ENCODE measurements around the gene TBCD. TPM values are rescaled to one million over a fixed set of nuclear protein-coding genes. Genes with fewer than 3 reads are reported as not detected.

Gene TBCD
- total RNA-seq, 1 experiment from 2014 or later: 90.7 TPM

- no peaks in the 10 kb centered on the region for H3K4me1 Mint-ChIP-seq (ENCODE audit: low read depth, unreplicated experiment)
- intact Hi-C loops (cut with micrococcal nuclease; ENCODE audit: unreplicated experiment): no loop called here
- TF ChIP-seq, protein P1, sequence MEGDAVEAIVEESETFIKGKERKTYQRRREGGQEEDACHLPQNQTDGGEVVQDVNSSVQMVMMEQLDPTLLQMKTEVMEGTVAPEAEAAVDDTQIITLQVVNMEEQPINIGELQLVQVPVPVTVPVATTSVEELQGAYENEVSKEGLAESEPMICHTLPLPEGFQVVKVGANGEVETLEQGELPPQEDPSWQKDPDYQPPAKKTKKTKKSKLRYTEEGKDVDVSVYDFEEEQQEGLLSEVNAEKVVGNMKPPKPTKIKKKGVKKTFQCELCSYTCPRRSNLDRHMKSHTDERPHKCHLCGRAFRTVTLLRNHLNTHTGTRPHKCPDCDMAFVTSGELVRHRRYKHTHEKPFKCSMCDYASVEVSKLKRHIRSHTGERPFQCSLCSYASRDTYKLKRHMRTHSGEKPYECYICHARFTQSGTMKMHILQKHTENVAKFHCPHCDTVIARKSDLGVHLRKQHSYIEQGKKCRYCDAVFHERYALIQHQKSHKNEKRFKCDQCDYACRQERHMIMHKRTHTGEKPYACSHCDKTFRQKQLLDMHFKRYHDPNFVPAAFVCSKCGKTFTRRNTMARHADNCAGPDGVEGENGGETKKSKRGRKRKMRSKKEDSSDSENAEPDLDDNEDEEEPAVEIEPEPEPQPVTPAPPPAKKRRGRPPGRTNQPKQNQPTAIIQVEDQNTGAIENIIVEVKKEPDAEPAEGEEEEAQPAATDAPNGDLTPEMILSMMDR (IDR thresholded peaks at IDR 0.05; ENCODE audit: unreplicated experiment): no peak
- BruUV-seq (replicated peaks): no TSS peak
- H3K9me3 Mint-ChIP-seq (ENCODE audit: low read depth, unreplicated experiment): no peaks in the 10 kb centered on the region
- H3K27me3 Mint-ChIP-seq (ENCODE audit: unreplicated experiment): no peaks in the 10 kb centered on the region
- DNase-seq: no peak
- H3K27ac Mint-ChIP-seq (ENCODE audit: unreplicated experiment): no peak overlapping the region
- no peak overlapping the region for H3K4me3 Mint-ChIP-seq (ENCODE audit: low read depth, unreplicated experiment)
- CTCF ChIA-PET: no interaction called here
- H3K36me3 Mint-ChIP-seq (ENCODE audit: insufficient read depth, unreplicated experiment): peaks cover 8% of the 10 kb centered on the region
These were observed 156.1 kb downstream of the TBCD start for GRCh38 chr17:82907797-82908542.

DNA sequence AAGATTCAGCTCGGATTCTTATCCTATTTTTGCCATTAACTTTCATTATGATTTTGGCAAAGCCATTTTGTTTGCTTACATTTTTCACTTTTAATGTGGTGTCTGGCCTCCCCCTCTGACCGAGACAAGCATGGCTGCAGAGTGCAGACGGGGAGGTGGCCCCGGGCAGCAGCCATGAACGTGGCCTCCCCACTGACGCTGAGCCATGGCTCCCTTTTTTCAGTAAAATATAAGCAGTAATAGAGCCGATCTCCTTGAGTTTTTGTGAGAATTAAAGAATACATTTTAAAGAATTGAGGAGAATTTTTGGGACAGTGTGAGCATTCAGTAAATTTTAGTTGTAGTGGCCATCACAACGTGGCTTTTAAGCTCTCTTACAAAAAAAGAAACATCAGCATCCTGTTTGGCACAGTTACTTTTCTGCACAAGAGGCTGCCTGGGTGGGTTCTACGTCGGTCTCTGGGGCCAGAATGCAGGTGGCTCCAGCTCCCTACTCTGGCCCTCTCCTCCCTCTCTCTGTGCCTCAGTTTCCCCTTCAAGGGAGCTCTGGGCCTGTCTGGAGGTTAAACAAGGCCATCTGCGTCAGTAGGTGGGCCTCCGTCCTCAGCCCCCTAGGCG, 156.8 kb downstream of the TBCD start:
- Mint-ChIP-seq H3K27me3 (ENCODE audit: unreplicated experiment) (no peaks in the 10 kb centered on the region), H3K4me1 (ENCODE audit: low read depth, unreplicated experiment) (no peaks in the 10 kb centered on the region), H3K27ac (ENCODE audit: unreplicated experiment) (no peak overlapping the region), H3K4me3 (ENCODE audit: low read depth, unreplicated experiment) (no peak overlapping the region), H3K9me3 (ENCODE audit: low read depth, unreplicated experiment) (no peaks in the 10 kb centered on the region), H3K36me3 (ENCODE audit: insufficient read depth, unreplicated experiment) (peaks cover 8% of the 10 kb centered on the region)
- intact Hi-C loops (cut with micrococcal nuclease; ENCODE audit: unreplicated experiment): no loop called here
- CTCF ChIA-PET: no interaction called here
- DNase-seq: no peak
- TF ChIP-seq, protein P1 (IDR thresholded peaks at IDR 0.05; ENCODE audit: unreplicated experiment): no peak
- no TSS peak for BruUV-seq (replicated peaks)

DNA sequence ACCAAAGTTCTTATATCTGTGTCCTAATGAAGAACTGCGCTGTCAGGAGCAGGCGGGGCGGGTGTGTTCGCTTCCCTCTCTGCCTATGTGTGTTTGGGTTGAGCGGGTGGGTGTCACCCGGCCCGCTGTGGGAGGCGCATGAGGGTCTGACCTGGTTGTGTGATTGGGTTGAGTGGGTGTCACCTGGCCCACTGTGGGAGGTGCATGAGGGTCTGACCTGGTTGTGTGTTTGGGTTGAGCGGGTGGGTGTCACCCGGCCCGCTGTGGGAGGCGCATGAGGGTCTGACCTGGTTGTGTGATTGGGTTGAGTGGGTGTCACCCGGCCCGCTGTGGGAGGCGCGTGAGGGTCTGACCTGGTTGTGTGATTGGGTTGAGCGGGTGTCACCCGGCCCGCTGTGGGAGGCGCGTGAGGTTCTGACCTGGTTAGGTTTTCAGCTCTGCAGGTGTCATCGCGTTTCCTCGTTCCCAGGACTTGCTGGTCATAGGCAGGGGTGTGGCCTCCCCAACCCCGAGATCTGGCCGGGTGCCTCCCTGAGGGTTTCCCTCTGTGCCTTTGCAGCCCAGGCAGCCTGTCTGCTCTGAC, 157.5 kb downstream of the TBCD start:
- Mint-ChIP-seq H3K4me1 (ENCODE audit: low read depth, unreplicated experiment) (no peaks in the 10 kb centered on the region), H3K9me3 (ENCODE audit: low read depth, unreplicated experiment) (no peaks in the 10 kb centered on the region), H3K27ac (ENCODE audit: unreplicated experiment) (no peak overlapping the region), H3K27me3 (ENCODE audit: unreplicated experiment) (no peaks in the 10 kb centered on the region), H3K36me3 (ENCODE audit: insufficient read depth, unreplicated experiment) (peaks cover 6% of the 10 kb centered on the region), H3K4me3 (ENCODE audit: low read depth, unreplicated experiment) (no peak overlapping the region)
- CTCF ChIA-PET: no interaction called here
- DNase-seq: no peak
- BruUV-seq (replicated peaks): no TSS peak
- intact Hi-C loops (cut with micrococcal nuclease; ENCODE audit: unreplicated experiment): no loop called here
- TF ChIP-seq, protein P1 (IDR thresholded peaks at IDR 0.05; ENCODE audit: unreplicated experiment): no peak

GRCh38 chr17:82910041-82910481, 158.2 kb downstream of the TBCD start:
- no peaks in the 10 kb centered on the region for H3K9me3 Mint-ChIP-seq (ENCODE audit: low read depth, unreplicated experiment)
- CTCF ChIA-PET: interaction anchor here (0.6 kb wide), 2 partner anchors 128 to 278 kb away, joined by 3 read pairs; no protein-coding TSS in a partner anchor
- intact Hi-C loops (cut with micrococcal nuclease; ENCODE audit: unreplicated experiment): loop anchor here (5.0 kb wide), 1 partner anchor 128 kb away; no protein-coding TSS in a partner anchor
- H3K4me3 Mint-ChIP-seq (ENCODE audit: low read depth, unreplicated experiment): no peak overlapping the region
- DNase-seq: no peak
- no TSS peak for BruUV-seq (replicated peaks)
- H3K4me1 Mint-ChIP-seq (ENCODE audit: low read depth, unreplicated experiment): no peaks in the 10 kb centered on the region
- TF ChIP-seq, protein P1 (IDR thresholded peaks at IDR 0.05; ENCODE audit: unreplicated experiment): no peak
- H3K27ac Mint-ChIP-seq (ENCODE audit: unreplicated experiment): no peak overlapping the region
- peaks cover 8% of the 10 kb centered on the region for H3K36me3 Mint-ChIP-seq (ENCODE audit: insufficient read depth, unreplicated experiment)
- H3K27me3 Mint-ChIP-seq (ENCODE audit: unreplicated experiment): no peaks in the 10 kb centered on the region
